DMS53 treated with DMSO at 0.1 percent for 48 hours (cell line): ENCODE results near the gene TBX10.

ENCODE experiments used
- DNase-seq: peaks from one replicate; lab custom pipeline; 2025; ENCODE audit not compliant: unreplicated experiment; lab: John Stamatoyannopoulos, UW

Gene TBX10

DNA sequence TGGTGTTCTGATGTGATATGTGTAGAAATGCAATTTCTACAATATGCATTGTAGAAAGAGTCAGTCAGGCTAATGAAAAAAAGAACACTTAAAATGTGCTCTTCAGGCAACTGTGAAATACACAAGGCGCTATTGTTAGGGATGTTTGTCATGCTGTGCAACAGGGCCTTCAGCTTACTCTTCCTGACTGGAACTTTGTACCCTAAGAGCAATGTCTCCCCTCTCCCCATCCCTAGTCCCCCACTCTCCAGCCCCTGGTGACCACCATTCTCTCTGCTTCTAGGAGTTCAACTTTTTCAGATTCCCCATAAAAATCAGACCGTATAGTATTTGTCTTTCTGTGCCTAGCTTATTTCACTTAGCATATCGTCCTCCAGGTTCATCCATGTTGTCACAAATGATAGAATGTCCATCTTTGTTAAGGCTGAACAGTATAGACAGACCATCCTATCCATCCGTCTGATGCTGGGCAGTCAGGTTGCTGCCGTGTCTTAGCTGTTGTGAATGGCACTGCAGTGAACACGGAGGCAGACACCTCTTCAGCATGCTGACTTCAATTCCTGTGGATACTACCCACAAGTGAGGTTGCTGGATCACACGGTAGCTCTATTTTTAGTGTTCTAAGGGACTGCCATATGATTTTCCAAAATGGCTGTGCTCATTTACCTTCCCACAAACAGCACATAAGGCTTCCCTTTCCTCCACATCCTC lies 22.2 kb downstream of the TBX10 start:
- no peak for DNase-seq

DNA sequence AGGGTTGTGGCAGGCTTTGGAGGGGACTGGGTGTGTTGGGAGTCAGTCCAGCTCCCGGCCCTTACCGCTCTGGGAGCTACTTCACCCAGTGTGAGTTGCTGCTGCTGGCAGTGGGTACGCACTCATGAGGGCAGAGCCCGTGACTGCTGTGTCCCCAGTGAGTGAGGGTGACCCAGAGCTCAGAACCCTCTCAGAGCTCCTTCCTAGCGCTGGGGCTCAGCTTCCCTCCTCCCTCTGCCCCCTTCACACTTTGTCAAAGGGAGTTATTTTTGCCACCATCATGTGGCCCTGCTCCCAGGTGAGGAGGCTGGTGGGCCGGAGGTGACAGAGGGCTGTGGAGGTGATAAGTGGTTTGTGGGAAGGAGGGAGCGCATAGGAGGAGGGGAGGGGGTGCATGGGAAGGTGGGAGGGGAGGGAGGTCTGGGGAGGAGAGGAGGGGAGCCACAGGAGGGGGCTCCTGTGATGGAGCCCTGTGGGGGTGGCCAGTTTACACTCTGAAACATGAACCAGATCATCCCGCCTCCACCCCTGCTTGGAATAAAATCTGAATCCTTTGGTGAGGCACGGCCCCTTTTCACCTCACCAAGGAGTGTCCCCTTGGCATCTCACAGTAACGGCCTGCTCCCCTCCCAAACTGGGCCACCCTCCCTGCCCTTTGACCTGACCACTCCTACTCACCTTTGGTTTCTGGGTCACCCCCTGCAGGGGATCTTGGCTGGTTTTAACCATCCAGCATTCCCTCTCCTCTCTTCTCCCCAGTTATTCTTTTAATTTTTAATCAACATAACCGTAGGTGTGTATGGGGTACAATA lies 22.9 kb downstream of the TBX10 start:
- no peak for DNase-seq

DNA sequence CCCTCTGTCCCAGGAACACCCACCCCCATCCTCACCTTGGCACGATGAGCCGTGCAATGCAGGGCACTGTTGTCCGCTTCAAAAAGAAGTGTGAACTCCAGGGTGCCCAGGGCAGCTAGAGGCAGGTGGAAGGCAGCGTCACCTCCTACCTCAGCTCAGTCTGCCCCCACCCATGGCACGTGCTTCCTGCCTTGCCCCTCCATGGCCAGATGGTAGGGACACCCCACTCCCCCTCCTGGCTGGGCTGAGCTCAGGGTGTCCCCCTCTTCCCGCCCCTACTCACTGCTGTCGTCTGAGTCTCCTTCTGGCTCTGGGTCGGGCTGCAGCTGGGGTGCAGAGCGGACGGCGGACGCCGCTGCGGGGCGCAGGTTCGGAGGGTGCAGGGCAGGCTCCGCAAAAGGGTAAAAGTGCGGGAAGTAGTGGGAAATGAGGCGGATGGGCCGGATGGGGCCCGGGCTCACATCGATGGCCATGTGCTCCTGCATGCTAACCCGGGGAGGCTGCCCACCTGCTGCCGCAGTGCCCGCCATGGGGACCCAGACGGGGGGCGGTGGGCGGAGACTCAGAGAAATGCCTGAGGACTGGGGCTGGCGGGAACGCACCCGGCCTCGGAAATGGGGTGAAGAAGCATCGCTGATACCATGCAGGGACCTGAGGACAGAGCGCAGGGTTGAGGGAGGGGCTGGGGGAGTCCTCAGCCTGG lies 23.7 kb downstream of the TBX10 start:
- no peak for DNase-seq

DNA sequence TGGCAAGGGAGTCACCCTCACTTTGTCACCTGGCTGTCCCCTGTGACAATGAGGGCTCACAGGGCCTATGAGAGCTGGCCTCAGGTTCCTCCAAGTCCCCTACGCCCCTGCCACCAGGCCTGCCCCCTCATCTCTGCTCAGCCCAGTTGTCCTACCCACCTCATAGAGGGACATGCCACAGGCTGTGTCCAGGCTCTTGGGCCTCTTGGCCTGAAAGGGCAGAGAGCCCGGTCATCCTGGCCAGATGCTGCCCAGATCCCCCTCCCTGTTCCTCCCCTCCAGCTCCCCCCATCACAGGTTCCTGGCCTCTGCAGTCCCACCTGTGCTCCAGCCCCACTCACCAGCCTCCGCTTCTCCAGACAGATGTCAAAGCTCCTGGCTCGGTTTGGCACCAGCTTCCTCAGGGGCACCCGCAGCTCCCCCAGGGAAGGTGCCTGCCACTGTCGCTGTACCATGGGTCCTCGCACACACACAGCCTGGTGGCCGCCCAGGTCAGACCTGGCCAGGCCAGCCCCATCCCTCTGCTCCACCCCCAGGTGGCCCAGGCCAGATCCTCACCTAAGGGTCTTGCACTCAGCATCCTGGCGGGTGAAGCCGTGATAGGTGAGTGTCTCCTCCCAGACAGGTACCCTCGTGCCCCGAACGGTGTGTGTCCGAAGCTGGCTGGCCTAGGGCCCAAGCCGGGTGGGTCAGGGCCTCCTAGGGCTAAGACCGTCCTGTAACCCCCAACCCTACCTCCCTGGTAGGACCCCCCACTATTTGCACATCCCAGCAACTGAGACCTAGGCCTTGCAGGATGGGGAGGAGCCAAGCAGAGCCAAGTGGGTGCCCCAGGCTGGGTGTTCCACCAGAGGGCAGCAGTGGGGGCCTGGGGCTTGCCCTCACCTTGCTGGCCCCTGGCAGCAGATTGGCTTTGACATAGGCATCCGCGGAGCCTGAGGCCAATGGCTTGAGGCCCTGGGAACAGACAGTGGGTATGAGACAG lies 24.5 kb downstream of the TBX10 start:
- DNase-seq = peak; percentile 66

DNA sequence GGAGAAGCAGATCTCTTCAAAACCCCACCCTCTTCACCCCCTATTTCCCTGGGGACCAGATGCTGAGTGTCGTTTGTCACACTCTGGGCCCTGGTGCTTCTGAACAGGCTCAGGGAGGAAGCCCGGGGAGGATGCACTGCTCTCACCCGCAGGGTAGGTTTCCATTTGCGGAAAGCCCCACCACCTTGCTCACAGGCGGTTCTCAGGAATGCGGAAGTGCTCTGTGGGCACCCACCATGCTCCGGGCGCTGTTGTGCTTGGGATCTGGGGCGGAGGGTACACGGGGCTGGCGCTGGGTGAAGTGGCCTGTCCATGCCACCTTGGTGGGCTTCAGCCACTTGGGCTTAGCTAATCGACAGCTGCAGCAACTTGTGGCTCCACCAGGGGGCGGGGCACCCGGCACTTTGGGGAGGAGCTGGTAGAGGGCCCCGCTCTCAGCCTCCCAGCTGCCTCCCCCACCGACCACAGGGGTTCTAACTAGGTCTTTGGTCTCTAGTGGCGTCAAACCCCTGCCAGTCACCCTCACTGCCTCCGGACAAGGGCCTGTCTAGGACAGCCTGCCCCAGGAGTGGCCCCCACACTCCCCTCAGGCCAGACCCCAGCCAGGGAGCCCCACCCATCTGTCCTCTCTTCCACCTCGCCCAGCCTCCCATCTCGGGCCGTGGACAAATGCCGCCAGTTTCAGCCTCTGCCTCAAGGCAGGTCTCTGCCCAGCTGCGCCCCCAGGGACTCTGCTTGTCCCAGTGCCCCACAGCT lies 25.4 kb downstream of the TBX10 start:
- DNase-seq = peak; percentile 21

DNA sequence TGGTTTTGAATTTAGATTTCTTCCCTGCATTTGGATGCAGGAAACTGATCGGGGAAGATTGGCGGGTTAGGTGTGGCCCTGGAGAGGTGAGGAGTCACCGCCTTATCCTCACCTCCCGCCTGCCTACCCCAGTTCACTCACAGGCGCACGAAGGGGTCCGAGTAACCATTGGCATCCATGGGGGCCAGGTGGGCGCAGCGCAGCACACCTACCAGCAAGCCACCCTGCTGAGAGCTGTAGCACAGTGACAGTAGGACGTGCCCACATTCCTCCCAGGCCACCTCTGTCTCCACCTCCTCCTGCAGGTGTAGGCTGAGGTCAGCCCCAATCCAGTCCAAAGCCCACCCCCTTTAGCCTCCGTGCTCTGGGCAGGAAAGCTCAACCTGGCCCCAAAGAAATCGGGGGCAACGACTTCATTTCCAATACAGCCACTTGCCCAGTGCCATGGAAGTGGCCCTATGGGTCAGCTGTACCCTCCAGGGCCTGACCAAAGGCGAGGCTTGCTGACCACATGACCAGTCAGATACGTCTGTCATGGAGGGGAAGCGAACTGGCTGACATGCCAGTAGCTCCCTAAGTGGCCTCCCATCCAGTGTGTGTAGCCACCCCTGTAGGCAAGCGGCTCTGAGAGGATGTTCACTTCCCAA lies 26.1 kb downstream of the TBX10 start:
- DNase-seq = no peak

DNA sequence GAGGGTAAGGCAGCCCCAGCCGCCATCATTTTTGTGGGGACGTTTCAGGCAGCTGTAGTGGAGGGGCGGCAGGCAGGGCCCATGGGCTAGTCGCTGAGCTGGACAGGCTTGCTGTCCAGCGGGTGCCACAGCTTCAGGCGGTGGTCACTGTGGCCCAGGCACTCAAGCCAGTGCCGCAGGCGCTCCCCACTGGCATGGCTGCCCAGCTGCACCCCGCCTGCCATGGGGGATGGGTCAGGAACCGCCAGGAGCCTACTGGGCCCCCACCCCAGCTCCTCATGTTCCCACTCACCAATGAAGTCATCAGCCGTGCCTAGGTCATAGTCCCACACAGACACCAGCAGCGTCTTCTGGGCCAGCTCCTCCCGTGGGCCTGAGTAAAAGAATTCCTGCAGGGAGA lies 26.8 kb downstream of the TBX10 start:
- no peak for DNase-seq

DNA sequence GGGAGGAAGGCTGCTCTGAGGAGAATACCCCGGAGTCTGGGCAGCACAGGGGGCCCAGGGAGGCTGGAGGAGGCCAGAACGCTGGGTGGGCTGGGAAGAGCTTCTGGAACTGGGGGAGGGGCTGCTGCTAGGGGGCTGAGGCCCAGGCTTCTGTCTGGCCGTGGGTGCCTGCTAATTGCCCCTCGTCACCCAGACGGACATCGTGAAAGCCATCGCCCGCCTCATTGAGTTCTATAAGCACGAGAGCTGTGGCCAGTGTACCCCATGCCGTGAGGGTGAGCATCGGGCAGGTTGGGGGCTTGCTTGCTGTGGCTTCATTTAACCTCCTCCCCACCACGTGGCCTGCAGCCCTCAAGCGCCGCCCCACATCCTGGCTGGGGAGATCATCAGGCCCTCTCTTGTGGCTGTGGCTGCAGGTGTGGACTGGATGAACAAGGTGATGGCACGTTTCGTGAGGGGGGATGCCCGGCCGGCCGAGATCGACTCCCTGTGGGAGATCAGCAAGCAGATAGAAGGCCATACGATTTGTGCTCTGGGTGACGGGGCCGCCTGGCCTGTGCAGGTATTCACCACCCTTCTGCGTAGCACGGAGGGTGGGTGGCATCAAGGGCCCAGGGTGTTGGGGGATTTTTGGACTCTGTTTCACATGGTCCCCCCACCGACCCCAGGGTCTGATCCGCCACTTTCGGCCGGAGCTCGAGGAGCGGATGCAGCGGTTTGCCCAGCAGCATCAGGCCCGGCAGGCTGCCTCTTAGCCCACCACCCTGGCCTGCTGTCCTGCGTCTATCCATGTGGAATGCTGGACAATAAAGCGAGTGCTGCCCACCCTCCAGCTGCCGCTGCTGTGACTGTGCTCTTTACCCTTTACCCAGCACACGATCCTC lies 27.6 kb downstream of the TBX10 start:
- DNase-seq = no peak

DNA sequence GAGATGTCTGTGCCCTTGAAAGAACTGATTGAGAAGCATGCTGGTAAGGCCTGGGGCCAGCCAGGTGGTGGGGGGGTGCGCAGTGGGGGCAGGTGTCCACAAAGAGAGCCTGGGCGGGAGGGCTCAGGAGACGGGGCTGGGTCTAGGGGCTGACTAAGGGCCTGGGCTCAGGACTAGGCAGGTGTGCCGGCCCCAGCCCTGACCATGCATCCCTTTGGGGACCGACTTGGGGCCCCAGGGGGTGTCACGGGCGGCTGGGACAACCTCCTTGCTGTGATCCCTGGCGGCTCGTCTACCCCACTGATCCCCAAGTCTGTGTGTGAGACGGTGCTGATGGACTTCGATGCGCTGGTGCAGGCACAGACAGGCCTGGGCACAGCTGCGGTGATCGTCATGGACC lies 28.4 kb downstream of the TBX10 start:
- no peak for DNase-seq

DNA sequence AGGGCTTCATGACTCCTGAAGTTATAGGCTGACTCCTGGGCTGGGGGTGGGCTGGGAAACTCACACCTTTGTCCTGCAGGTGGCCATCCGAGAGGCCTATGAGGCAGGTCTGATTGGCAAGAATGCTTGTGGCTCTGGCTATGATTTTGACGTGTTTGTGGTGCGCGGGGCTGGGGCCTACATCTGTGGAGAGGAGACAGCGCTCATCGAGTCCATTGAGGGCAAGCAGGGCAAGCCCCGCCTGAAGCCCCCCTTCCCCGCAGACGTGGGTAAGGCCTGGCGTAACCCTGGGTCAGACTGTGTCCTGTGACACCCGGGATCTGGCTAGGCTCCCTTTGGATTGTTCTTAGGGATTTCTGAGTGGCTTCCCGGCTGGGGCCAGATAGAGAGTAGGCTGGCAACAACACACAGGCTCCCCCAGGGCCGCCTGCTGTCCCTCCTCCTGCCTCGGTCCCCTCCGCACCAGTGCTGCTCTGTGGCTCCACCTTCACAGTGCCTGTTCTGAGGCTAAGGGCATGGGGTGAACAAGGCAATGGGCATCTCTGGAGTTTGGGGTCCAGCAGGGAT lies 29.2 kb downstream of the TBX10 start:
- no peak for DNase-seq

DNA sequence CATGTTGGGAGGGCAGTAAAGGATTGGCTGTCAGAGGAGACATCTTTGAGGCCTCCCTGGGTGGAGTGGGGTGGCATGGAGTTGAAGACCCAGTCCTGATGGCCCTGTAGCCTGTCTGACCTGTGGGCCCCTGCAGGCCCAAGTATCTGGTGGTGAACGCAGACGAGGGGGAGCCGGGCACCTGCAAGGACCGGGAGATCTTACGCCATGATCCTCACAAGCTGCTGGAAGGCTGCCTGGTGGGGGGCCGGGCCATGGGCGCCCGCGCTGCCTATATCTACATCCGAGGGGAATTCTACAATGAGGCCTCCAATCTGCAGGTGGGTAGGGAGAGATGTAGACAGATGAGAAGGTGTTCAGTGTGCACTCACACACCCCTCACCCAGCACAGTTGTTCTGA lies 30.2 kb downstream of the TBX10 start:
- no peak for DNase-seq

DNA sequence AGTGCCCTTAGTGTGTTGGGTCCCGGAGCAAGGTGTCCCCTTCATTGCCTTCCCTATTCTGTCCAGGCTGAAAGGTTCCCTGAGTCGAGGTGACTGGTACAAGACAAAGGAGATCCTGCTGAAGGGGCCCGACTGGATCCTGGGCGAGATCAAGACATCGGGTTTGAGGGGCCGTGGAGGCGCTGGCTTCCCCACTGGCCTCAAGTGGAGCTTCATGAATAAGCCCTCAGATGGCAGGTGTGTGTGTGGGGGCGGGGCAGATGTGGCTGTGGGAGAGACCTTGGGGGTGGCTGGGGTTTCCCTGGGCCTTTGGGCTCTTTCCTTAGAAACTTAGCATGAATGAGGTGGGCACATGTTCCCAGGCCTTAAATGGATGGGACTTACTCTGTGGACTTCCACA lies 31.1 kb downstream of the TBX10 start:
- no peak for DNase-seq

DNA sequence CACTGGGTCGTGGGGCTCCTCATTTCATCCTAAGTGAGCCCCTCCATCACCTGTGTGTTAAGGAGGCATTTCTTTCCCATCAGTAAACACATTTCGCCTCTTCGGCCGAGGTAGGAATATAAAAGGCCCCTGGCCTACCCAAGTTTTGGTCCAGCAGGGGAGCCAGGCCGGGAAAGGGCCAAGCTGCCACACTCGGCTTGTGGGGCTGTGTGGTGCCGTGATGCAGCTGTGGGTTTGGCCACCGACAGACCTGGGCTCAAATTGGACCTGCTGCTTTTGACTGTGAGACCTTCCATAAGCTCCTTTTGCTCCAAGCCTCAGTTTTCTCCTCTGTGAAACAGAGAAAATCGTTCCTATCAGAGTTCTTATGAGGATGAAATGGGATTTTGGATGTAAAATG lies 32.1 kb downstream of the TBX10 start:
- DNase-seq = no peak

DNA sequence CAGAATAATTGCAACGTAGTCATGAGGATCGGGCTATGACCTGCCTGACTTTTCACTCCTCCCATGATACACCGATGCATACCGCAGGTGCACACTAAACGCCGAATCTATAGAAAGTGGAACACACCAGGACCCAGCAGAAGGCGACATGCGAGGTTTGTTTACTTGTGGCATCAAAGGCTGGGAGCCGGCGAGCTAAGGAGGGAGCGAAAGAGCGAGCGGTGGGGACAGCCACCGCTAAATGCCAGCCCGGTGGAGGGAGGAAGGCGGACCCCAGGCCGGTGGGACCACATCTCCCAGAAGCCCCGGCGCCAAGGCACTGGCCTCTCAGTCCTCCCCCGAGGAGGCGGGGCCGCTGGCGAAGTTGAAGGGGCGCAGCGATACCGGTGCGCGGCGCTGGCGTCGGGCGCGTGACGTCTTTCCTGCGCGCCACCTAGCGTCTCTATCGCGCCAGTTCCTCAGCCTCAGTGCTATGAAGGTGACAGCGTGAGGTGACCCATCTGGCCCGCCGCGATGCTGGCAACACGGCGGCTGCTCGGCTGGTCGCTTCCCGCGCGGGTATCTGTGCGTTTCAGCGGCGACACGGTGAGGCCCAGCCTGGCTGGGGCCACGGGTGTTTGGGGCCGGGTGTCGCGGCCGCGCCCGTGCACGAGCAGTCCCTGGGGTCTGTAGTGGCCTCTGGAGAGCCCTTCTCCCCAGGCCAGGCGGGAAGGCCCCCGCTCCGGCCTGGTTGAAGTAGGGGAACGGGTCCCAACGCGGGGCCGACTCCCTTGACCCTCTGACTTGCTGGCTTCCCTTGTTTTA lies 32.9 kb downstream of the TBX10 start, which contains the start of gene NDUFV1:
Gene NDUFV1, plus strand, starts transcription at position 445 of the 804 bp plus-strand sequence. Its CDS starts 69 bp downstream, at position 514.
- DNase-seq = peak; percentile 97

DNA sequence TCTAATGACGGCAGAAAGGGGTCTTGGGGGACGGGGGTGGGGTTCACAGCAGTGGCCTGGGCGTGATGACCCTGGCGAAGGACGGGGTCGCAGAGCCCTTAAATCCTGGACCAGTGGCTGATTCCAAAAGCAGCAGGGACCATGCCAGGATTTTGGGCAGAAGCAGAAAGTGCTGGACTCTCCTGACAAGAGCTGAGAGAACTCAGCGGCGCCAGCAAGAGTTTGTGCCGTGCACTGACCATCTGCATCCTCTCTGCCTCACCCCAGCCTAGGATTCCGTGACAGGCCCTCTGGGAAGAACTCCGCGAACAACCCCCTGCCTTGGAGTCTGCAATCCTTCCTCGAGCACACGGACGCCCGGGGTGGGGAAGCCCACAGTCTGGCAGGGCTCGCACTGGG lies 33.5 kb downstream of the TBX10 start:
- no peak for DNase-seq

DNA sequence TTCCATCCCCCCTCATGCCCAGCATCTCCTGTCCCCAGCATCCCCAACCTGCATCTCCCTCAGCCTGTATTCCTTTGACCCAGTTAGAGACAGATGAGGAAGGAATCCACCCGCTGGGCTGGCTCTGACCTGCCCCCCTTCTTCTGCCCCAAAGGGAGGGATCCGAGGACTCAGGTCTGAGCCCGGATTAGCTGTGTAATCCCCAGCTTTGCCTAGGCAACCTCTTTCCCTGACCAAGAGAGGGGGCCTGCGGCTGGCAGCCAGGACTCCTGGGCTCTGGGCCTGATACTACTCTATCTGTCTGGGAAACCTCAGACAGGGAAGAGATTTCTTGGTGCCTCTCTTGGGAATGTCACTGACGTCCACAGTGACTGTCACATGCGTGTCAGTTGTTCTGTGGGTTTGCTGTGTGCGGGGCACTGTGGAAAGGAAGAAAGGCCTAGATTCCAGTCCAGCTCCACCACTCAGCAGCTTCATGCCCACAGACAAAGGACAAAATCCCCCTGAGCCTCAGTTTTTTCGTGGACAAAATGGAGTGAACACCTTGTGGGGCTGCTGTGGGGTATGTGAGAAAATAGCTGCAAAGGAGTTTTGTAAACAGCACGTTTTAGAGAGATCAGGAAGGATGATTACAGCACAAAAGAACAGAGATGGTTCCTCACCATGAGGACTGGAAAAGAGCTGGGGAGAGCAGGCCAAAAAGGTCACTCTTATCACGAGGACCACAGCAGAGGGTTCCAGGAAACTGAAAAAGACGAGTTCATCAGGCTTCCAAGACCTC lies 34.1 kb downstream of the TBX10 start:
- no peak for DNase-seq

DNA sequence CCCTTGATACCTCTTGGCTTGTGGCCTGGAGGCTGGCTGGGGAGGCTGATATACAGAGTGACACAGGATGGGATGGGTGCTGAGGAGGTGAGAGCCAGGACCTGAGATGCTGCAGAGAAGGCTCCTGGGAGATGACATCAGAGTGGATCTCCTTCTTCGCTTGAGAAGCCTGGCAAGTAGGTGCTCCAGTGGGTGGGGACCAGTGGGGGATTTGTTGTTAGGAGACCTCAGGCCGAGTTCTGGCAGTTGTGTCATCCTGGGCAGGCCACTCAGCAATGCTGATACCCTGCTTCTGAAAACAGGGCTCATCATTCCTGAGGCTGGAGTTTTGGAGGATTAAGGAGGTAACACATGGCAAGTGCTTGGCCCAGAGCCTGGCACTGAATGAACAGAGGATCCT lies 34.7 kb downstream of the TBX10 start:
- DNase-seq = no peak
